ENCODE measurements around the gene DYNC1LI2.
A peak's percentile ranks its signal among the peaks of the same experiment; 100 is the strongest.

Gene DYNC1LI2

GRCh38 chr16:66741950-66742808, 9.2 kb downstream of the DYNC1LI2 start:
- ChIA-PET POLR2A (interaction anchor here (0.7 kb wide), 1 partner anchor 1706 kb away, joined by 3 read pairs; the partner anchor contains the start of gene SMPD3), CTCF (interaction anchor here (0.6 to 5.6 kb wide), 6 partner anchors 11 to 336 kb away, joined by 3 to 46 read pairs (median 20); partner anchors contain the start of genes DYNC1LI2 and NAE1)
- TF ChIP-seq CTCF (IDR thresholded peaks at IDR 0.05; ENCODE audit: control extremely low read depth, extremely low read depth, low read depth, missing control alignments), result no peak
- DNase-seq (ENCODE audit: extremely low spot score), result no peak

- ChIA-PET POLR2A (interaction anchor here (0.7 kb wide), 1 partner anchor 1707 kb away, joined by 3 read pairs; the partner anchor contains the start of gene SMPD3), CTCF (interaction anchor here (0.8 to 5.6 kb wide), 11 partner anchors 7 to 335 kb away, joined by 3 to 46 read pairs (median 4); partner anchors contain the start of genes DYNC1LI2 and NAE1)
- TF ChIP-seq CTCF (IDR thresholded peaks at IDR 0.05; ENCODE audit: control extremely low read depth, extremely low read depth, low read depth, missing control alignments), result no peak
- no peak for DNase-seq (ENCODE audit: extremely low spot score)
Observed at GRCh38 chr16:66741169-66741900, 10.1 kb downstream of the DYNC1LI2 start.

- no peak for TF ChIP-seq CTCF (IDR thresholded peaks at IDR 0.05; ENCODE audit: control extremely low read depth, extremely low read depth, low read depth, missing control alignments)
- POLR2A ChIA-PET, result interaction anchor here (0.7 to 1.0 kb wide), 2 partner anchors 14 to 331 kb away, joined by 3 to 5 read pairs; no protein-coding TSS in a partner anchor
- DNase-seq (ENCODE audit: extremely low spot score), result no peak
- CTCF ChIA-PET, result interaction anchor here (0.9 to 5.6 kb wide), 14 partner anchors 8 to 334 kb away, joined by 3 to 46 read pairs (median 4); partner anchors contain the start of gene DYNC1LI2
Observed at GRCh38 chr16:66740533-66740932, 10.9 kb downstream of the DYNC1LI2 start.

GRCh38 chr16:66740010-66740409, 11.4 kb downstream of the DYNC1LI2 start:
- no peak for TF ChIP-seq CTCF (IDR thresholded peaks at IDR 0.05; ENCODE audit: control extremely low read depth, extremely low read depth, low read depth, missing control alignments)
- ChIA-PET POLR2A (interaction anchor here (0.7 to 1.0 kb wide), 2 partner anchors 13 to 331 kb away, joined by 3 to 5 read pairs; no protein-coding TSS in a partner anchor), CTCF (interaction anchor here (0.9 to 5.6 kb wide), 13 partner anchors 9 to 334 kb away, joined by 3 to 46 read pairs (median 4); partner anchors contain the start of gene DYNC1LI2)
- peak; percentile 64 for DNase-seq (ENCODE audit: extremely low spot score)

GRCh38 chr16:66735891-66736290, 15.5 kb downstream of the DYNC1LI2 start:
- no peak for TF ChIP-seq CTCF (IDR thresholded peaks at IDR 0.05; ENCODE audit: control extremely low read depth, extremely low read depth, low read depth, missing control alignments)
- ChIA-PET POLR2A (no interaction called here), CTCF (interaction anchor here (1.9 to 5.6 kb wide), 6 partner anchors 9 to 95 kb away, joined by 4 to 64 read pairs (median 15); partner anchors contain the start of genes DYNC1LI2 and NAE1)
- no peak for DNase-seq (ENCODE audit: extremely low spot score)

GRCh38 chr16:66731101-66731500, 20.3 kb downstream of the DYNC1LI2 start:
- ChIA-PET POLR2A (no interaction called here), CTCF (interaction anchor here (1.1 to 4.0 kb wide), 10 partner anchors 9 to 324 kb away, joined by 3 to 41 read pairs (median 6); partner anchors contain the start of gene NAE1)
- DNase-seq (ENCODE audit: extremely low spot score), result no peak
- TF ChIP-seq CTCF (IDR thresholded peaks at IDR 0.05; ENCODE audit: control extremely low read depth, extremely low read depth, low read depth, missing control alignments), result no peak
